Raji (cell line): ENCODE data around the gene EPOP.

ENCODE experiments used
- POLR2A ChIP-seq: IDR thresholded peaks from 2 replicates; pipeline ENCODE4 v1.6.1; 2011; ENCODE audit warnings: low read depth, low read length, control low read depth; ENCODE audit not compliant: insufficient read depth

The EPOP gene

DNA sequence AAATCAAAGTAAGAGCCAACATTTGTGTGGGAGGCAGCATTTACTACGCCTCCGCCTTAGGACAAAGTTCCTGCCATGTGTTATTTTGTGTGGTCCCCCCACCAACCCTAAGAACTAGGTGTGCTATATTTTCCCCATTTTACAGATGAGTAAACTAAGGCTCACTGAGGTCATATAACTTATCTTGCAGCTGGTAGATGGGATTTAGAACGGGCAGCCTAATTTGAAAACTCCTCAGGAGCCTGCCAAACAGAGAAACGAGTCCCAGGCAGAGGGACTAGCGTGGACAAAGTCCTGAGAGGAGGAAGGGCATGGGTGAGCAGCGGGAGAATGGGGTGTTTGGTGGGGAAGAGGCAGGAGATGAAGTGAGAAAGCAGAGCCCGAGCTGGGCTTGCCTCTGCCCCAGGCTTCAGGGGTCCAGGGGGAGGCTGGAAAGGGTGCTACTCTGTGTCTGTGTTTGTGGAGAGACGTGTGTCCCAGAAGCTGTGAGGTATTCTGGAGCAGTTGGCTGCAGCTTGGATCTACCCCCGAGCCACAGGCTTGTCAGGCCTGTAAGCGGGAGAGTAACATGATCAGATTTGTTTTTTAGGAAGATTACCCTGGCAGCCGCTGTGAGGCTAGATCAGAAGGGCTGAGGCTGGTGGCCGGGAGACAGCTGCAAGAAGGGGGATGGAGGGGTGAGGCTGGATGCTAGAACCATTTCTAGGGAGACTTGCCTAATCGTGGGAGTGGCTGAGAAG lies 35.3 kb upstream of the EPOP start:
- TF ChIP-seq POLR2A = no peak

DNA sequence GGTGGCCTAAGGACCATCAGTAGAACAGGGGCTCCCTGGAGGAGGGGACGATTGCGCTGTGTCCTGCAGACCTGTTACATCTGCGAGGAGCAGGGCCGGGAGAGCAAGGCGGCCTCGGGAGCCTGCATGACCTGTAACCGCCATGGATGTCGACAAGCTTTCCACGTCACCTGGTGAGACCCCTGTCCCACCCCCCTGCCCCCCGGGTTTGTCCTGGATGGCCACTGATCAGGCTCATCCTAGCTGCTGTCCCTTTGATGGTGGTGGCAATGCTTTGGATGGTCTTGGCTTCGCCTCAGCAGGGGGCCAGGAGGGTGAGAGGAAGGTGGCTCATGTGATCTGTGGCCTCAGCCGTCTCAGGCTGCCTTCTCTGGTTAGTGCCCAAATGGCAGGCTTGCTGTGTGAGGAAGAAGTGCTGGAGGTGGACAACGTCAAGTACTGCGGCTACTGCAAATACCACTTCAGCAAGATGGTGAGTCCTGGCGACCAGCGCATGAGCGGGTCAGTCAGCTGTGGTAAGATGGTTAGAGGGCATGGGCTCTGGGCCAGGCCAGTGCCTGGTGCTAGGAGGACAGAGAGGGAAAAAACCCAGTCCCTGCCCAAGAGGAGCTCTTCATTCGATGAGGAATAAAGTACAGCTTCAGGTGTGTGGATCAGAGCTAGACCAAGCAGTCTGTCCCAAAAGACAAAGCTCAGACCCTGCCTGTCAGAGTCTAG lies 34.5 kb upstream of the EPOP start:
- no peak for TF ChIP-seq POLR2A

DNA sequence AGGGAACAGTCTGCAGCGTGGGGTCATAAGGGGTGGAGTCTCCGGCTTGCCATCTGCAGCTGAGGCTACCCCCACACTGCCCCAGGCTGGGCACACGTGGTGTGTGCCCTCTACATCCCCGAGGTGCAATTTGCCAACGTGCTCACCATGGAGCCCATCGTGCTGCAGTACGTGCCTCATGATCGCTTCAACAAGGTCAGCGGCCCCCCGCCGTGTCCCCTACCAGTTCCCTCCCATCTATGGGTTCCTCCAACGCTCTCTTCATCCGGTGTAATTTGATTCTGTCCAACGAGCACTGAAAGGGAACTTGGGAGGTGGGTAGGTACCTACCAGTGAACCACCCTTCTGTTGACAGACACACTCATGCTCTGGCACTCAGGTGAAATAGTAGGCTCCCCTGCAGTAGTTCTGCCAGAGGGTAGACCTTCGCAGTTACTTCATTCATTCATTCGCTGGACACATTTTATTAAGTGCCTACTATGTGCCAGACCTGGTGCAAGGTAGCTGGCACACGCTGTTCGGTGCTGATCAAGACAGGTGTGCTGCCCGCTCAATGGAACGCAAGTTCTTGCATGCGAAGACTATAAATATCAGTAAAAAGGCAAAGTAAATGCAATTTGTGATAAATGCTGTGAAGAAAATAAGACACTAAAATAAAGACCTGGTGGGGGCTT lies 33.1 kb upstream of the EPOP start:
- TF ChIP-seq POLR2A = no peak

DNA sequence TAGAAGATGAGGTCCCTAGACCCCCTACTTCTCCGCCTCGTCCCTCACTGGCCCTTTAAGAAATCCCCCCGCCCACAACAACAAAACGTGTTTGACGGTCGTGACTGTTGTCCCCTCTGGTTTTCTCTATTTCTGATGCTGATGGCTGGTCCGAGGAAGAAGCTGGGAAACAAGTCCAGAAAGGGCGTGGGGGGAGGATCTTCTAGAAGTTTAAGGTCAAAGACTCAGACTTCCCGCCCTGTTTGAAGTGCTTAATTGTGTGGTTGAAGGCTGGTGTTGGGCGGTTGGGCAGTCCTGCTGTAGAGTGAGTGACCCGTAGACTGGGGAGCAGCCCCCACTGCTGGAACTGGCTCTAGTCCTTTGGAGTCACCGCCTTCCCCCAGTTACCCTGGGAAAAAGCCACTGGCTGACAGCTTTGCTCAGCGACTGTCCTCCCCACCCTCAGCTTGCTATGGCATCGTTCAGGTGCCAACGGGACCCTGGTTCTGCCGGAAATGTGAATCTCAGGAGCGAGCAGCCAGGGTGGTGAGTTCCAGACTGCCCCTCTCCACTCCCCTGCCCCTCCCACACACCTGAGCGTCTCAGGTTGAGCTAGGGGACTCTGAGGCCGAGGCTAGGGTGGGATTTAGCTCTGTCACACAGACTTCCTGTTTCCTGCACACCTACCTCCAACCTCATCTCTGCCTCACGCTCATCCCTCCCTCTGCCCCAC lies 31.9 kb upstream of the EPOP start:
- TF ChIP-seq POLR2A = peak; percentile 38

DNA sequence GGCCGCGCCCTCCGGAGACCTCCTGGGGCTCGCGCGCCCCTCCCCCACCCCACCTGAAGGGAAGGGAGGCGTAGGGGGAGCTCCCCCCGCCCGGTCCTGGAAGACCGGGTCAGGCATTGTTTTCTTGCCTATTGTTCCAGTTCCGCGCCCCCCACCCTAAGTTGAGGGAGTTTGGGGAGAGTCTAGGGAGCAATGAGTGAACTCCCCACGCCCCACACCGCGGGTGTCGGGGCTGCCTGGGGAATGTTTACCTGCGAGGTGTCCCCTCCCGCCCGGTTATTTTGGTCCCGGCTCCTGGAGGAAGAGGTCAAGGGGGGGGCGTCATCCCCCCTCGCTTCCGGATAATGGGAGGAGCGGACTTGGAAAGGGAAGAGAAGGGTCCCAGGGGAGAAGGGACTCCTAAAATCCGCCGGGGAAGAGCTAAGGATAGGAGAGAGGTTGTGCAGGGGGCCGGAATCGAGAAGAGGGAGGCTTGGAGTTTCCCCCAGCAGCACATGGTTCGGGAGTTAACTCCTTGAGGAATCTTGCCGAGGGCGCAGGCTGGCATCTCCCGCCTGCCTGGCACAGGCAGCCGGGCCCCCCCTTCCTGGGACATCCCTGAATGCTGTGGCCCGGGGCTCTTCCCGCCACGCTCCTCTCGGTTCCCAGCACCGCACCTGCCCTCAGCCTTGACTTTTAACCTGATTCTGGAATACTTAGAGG lies 31.2 kb upstream of the EPOP start:
- no peak for TF ChIP-seq POLR2A

DNA sequence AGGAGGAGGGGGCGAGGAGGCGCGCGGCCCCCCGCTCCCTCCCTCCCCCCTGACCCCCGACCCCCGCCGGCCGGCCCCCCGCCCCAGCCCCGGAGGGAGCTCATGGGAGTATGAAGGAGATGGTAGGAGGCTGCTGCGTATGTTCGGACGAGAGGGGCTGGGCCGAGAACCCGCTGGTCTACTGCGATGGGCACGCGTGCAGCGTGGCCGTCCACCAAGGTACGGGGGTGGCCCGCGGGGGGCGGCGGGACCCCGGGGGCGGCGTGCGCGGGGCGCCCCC lies 30.7 kb upstream of the EPOP start:
- TF ChIP-seq POLR2A = no peak

DNA sequence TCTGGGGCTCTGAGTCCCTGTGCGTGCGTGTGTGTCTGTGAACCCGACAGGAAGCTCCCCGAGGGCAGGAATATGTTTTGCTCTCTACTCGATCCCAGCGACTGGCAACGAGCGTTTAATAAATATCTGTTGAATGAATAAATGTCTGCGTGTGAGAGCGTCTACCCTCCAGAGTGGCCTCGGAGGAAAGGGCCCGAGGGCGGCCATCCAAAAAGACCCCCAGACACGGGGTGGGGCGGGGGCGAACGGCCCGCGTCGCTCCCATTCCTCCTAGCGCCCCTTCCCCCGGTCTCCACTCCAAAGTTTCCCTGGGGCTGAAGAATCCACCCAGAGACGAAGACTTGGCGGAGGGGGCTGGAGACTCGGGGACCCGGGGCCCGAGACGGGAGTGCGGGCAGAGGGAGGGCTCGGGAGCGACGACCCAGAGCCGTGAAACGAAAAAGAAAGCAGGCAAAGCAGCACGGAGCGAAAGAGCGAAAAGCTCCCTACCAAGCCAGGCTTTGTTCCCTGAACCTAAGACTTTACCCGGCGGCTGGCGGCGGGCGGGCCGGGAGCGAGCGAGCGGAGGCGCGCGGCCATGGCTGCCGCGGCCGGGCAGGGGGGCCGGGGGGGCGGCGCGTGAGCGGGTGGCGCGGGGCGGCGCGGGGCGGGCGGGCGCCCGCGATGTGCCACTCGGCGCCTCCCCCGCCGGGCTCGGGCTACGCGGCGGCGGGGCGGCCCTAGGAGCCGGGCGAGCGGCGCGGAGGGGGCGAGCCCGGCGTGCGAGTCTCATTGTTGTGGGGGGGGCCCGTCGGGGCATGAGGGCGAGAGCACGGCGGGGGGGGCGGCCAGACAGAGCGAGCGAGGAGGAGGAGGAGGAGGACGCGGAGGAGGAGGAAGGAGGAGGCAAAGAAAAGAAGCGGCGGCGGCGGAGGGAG lies 30.1 kb upstream of the EPOP start, which contains the start of gene MLLT6:
Gene MLLT6, plus strand, starts transcription at position 668 of the 917 bp plus-strand sequence. CDS start 360 bp downstream, outside the sequence.
- peak; percentile 55 for TF ChIP-seq POLR2A

DNA sequence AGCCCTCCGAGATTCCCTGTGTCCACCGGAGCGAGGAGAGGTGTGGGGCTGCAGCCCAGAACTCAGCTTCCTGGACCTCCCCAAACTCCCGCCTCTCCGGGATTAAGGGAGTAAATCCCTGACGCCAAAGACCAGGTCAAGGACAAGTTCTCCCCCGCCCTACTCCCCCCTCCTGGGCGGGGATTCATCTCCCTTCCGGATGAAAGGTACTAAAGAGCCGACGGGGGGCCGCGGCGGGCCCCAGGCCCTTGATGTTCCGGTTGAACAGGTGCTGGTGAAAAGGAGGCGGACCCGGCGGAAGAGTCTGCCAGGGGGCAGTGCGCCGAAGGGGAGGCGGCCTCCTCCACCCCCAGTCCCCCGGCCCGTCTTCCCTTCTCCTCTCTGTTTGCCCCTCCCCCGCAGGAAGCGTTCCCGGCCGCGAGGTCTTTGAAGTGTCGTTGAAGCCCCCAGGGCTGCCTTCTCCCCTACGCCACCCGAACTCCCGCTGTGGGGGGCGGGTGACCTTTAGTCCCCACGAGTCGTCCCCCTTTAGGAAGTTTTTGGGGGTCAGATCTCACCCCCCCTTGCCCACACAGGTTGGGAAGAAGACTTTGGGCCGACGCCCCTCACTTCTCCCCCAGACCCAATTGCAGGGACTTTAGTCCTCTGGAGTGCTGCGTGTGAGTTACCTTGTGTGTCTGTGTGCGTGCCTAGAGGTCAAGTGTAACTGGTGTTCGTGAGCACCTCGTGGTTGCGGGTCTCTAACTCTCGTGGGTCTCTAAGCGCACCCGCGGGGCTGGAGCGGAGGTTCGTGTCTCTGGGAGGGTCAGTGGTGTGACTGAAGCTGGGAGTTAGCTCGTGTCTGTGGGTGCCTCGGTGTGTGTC lies 29.2 kb upstream of the EPOP start:
- 0 out of 2 replicates have a peak, but pooled peaks have one; percentile 41 for TF ChIP-seq POLR2A

DNA sequence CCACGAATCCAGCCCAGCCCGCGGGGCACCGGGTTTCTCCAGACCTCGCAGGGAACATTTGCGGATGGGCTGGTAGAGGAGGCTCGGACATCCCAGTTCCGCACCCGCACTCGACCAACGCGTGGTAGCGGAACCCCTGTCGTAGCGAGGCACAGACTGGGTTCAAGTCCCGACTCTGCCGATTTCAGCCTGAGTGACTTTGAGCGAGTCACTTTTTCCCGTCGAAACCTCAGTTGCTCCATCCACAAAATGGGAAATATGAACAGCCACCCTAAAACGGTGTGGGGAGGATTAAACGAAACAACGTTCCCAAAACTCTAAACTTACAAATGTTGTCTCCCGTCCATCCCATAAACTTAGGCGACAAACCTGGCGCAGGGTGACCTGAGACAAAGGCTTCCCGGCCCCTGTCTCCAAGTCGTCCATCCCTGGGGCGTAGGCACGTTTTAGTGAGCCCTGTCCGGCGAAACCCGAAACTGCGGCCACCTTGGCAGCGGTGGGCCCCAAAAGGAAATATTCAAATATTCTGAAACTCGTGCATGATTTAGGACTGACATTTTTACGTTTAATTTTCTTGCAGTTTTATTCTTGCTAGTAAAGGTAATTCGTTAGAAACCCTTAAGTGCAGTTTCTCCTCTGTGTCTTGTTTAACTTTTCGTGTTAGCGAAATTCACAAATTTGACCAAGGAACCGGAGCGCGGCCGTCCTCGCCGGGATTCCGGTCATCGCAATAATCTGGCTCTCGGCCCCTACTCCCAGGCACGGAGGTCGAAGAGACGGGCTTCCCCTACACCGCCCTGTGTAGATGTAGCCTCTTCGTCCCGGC lies 28.4 kb upstream of the EPOP start:
- no peak; the same call in 1 of the 2 replicates for TF ChIP-seq POLR2A

DNA sequence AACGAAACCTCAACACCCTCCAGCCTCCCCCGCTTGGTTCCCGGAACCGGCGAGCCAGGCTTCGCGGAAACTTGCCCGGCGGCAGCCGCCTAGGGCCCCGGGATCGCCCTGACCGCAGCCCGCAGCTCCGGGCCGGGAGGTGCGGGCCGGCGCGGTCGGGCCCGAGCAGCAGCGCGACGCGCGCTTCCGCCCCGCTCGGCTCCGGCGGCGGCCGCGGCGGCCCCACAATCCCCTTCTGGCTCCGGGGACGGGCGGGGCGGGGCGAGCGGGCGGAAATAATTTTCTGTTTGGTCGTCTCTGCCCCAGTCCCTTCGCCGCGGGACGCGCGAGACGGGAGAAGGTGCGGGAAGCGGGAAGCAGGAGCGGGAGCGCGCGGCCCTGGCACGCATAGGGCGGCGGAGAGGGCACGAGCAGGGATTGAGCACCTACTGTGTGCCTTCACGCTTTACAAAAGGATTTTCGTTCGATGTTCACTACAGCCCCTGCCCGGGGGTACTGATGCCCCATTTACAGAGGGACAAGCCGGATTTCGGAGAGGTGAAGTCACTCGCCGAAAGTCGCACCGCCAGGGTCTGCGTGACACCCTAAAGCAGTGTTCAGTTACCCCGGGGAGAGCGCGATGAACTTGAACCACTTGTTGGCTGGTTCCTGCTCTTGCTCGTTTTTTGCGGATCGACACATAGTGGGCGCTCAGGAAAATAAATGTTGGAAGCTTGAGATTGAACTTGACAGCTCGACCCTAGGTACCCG lies 27.6 kb upstream of the EPOP start:
- peak; percentile 82 for TF ChIP-seq POLR2A

DNA sequence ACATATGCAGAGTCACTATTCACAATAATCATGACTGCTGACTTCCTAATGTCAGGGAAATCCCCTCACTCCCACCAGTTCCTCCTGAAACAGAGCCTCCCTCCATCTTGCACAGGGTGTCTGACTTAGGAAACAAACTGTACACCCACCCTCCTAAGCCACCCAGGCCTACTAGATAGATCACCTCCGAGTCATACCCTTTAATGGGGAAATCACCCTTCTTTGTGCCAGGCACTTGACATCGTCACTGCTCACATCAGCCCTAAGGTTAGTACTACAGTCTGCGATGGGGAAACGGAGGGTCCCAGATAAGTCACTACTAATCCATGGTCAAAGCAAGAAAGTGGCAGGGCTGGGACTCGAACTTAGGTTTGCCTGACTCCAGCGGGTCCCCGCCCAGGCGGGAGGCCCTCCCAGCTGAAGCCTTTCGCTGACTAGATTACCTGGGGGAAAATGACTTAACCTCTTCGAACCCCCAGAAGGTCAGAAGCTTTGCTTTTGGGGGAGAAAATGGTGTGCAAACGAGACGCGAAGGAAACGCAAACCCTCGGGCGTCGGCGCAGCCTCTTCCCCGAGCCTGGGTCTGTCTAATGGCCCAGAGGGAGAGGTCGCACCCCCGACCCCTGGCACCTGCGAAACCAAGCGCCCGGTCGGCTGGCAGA lies 26.9 kb upstream of the EPOP start:
- TF ChIP-seq POLR2A = peak; percentile 31; the same call in 1 of the 2 replicates
